HG03175 (cell line): Measurements from ENCODE around the gene USP4.
"Not testable (repeated sequence)": the region's sequence is repeated elsewhere in the genome, so short reads cannot be mapped to it uniquely, and the experiment has no call there.

ENCODE experiments used
- ATAC-seq: cut with Tn5 transposase; IDR thresholded peaks from one replicate; pipeline ENCODE4 v1.9.1; 2021; ENCODE audit warnings: mild to moderate bottlenecking, moderate library complexity; ENCODE audit not compliant: unreplicated experiment

Gene USP4

DNA sequence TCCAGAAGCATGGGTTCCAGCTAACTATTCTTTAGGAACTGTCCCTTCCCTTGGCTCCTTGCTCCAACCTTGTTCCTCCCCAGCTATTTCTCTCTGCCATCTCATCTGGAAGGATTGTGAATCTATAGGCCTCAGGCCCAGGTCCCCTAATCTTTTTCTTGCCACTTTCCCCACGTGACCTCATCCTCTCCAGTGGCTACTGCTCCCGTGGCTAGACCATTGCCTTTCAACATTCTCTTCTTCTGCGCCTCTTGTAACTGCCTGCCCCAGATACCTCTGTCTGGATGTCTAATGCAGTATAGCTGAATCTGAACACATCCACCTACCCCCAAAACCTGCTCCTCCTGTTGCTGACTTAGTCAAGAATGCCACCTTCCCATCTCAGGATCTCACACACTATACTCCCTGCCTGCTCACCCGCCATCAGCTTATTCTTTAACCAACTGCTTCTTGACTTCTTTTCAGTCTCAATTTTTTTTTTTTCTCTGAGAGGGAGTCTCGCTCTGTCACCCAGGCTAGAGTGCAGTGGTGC, 13.1 kb upstream of the USP4 start:
- ATAC-seq, result no peak

DNA sequence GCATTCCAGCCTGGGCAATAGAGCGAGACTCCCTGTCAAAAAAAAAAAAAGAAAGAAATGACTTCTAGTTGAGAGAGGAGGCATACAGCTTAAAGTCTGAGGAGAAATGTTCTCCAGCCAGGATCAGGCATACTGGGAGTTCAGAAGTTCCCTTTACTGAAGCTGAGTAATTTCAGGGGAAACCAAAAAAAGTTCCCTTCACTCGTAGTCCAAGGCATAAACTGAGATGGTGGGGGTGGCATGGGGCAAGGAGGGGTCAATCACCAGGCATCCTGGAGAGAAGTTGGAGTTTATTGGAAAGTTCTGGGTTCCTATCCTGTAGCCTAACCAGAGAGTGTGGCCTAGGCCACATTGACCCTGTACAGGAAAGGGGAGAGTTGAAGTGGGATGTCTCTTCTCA, 12.4 kb upstream of the USP4 start:
- no peak for ATAC-seq

DNA sequence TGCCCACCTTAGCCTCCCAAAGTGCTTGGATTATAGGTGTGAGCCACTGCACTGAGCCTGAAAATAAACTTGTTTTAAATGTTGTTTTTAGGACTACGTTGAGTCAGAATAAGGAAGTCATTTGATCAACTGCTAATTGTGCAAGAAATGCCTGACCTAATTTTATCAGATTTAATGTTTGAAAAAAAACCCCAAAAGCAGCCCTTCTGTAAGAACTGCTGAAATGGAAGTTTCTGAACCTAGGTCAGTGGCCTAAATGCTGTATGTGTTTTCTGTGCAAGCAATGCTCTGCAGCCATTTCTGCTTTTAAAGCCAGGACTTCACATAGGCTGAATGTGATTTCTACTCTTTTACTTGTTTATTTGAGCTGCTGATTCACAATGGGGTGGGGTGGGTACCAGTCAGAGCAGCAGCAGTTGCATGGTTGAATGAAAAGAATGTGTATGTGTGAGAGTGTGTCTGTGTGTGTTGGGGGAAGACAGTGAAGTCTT, 11.7 kb upstream of the USP4 start:
- ATAC-seq, result no peak

DNA sequence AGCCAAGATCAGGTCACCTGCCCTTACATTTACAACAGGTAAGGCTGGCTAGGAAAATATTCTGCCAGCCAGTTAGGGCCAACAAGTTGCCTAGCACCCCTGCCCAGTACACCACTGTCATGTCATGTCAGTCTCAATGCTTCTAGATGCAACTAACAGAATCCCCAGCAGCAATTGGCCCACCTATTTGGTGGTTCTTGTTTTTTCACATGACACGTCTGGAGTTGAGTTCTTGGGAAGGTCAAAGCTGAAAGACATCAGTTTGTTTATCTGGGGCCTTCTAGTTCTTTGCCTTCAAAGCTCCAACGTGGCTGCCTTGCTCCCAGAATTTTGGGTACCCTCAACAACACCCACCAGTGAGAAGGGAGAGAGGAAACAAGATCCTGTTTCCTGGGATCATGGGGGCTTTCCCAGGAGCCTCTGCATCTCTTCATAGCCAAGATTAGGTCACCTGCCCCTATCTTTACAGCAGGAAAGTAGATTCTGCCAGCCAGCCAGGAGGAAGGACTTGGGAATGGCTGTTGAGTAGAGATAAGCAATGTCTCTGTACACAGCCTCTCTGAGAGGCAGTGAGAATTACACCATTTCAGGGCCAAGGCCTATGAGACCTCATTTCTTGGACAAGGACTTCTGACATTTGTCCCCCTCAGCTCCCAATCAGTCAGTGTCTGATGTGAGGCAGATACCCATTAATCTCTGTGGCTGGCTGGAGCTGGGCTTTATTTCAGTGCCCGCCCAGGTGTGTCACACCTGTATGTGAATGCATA, 9.7 kb upstream of the USP4 start:
- ATAC-seq, result no peak

DNA sequence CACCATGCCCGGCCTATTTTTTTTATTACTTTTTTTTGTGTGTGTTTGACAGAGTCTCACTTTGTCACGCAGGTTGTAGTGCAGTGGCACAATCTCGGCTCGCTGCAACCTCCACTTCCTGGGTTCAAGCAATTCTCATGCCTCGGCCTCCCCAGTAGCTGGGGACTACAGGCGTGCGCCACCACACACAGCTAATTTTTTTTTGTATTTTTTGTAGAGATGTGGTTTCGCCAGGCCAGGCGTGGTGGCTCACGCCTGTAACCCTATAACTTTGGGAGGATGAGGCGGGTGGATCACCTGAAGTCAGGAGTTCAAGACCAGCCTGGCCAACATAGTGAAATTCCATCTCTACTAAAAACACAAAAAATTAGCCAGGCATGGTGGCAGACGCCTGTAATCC, 8.5 kb upstream of the USP4 start:
- ATAC-seq, result not testable (repeated sequence)

DNA sequence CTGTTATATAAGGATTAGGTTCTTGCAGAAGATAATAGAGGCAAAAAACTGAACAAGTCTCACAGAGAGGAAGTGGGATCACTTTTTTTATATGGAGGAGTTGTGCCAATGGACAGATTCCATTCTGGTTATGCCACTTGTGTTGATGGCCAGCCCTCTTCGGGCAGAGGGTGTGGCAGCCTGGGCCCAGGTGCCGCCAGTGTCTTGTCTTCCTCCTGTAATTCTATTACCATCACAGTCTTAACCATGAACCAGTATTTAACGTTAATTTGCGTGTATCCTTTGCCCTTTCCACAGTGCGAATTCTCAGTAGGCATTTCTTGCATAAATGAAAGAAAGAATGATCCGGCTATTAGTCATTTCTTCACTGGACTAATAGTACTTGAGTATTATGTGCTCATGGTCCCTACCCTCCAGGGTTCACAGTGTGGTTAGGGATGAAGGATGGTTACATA, 7.0 kb upstream of the USP4 start:
- no peak for ATAC-seq

DNA sequence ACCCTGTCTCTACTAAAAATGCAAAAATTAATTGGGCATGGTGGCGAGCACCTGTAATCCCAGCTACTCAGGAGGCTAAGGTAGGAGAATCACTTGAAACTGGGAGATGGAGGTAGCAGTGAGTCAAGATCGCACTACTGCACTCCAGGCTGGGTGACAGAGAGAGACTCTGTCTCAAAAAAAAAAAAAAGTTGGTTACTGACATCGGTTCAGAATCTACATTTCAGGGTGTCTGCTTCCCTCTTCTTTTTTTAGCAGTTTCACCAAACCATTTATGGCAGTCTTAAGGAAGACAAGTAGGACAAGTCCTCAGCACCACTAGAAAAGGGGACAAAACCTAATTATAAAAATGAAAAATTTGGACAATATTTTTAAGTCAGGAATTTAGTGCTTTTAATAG, 3.3 kb upstream of the USP4 start:
- no peak for ATAC-seq

DNA sequence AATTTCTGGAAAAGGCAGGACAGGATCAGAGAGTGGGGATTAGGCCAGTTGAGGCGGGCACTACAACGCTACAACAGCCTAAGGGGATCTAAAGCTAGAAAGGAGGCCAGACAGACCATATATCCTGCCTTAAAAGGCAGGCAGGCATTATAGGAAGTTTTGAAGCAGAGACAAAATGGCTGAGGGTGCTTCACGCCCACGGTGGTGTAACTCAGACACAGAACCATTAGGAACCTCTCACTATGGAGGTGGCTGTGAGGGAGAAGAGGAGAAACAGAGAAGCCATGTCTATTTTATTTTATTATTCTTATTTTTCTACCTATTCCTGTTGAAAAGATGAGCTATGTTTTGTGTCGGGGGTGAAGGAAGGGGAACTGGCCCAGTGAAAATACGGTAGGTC, 2.1 kb upstream of the USP4 start:
- no peak for ATAC-seq

DNA sequence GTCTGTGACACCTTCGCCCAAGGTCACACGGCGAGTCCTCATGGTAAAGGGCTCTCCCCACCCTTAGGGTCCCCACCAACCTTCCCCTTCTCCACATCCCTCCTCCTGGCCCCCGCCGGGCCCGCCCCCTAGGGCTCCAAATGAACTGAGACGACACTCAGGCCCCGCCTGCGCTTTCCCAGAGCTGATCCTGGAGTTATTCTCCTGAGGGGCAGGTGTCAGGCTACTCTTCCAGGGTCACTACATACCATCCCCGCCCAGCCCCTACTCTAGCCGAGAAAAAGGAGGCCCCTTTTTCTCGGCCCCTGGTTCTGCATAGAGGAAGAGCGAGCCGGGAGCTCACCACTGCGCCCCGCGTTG, 292 bp downstream of the USP4 start:
- ATAC-seq, result no peak

DNA sequence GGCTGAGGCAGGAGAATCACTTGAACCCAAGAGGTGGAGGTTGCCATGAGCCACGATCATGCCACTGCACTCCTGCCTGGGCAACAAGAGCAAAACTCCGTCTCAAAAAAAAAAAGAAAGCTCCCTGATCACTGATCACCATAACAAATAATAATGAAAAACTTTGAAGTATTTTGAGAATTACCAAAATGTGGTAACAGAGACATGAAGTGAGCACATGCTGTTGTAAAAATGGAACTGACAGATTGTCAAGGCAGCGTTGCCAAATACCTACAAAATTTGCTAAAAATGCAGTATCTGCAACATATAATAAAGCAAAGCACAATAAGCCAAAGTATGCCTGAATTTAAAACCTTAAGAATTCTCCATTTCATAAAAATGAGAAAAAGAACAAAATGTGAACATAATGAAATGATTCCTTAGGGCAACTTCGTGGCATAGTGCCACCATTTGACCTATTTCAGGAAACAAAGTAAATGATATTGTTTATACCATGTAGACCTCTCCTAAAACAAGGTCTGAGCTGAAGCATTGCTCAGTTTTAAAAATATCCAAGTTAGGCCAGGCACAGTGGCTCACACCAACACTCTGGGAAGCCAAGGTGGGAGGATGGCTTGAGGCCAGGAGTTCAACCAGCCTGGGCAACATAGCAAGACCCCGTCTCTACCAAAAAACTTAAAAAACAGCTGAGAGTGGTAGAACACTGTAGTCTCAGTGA, 5.8 kb downstream of the USP4 start:
- no peak for ATAC-seq

DNA sequence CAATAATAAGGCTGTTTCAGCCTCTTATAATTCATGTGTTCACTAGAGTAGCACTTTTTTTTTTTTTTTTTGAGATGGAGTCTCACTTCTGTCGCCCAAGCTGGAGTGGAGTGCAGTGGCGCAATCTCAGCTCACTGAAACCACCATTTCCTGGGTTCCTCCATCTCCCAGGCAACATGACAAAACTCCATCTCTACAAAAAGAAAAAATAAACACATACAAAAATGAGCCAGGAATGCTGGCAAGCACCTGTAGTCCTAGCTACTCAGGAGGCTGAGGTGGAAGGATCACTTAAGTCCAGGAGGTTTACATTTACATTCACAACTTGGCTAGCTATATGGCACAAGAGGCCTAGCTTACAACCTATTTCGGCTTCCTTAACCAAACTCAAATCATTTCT, 6.8 kb downstream of the USP4 start:
- no peak for ATAC-seq

DNA sequence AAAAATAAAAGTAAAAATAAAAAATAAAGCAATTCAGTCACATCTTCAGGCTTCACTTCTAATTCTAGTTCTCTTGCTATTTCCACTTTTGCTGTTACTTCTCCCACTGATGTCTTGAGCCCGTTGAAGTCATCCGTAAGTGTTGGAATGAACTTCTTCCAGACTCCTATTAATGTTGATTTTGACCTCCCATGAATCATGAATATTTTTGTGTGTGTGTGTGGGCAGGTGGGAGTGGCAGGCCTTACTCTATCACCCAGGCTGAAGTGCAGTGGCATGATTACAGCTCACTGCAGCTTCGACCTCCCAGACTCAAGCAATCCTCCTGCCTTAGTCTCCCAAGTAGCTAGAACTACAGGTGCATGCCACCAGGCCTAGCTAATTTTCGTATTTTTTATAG, 10.7 kb downstream of the USP4 start:
- ATAC-seq, result no peak

DNA sequence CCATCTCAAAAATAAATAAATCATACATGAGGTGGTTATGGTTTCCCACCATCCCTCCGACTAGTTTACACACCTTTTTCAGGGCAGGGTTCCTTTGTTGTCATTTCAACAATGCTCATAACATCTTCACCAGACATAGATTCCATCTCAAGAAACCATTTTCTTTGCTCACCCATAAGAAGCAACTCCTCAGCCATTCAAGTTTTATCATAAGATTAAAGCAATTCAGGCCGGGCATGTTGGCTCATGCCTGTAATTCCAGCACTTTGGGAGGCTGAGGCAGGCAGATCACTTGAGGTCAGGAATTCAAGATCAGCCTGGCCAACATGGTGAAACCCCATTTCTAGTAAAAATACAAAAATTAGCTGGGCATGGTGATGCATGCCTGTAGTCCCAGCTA, 11.5 kb downstream of the USP4 start:
- ATAC-seq, result not testable (repeated sequence)

DNA sequence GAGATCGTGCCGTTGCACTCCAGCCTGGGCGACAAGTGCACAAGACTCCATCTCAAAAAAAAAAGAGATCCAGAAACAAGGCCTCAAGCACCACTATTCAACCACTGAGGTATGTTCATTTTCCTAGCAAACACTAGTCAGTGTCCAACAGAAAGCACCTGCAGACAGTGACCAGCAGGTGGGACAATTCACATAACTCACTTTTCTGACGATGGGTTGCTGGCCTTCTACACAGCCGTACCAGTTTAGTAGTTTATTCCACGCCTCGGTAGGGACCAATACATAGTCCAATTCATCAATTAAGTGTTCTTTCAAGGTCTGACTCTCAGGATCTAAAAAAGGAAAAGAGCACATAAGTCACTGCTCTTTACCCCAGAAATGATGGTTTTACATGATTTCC, 12.4 kb downstream of the USP4 start:
- no peak for ATAC-seq

DNA sequence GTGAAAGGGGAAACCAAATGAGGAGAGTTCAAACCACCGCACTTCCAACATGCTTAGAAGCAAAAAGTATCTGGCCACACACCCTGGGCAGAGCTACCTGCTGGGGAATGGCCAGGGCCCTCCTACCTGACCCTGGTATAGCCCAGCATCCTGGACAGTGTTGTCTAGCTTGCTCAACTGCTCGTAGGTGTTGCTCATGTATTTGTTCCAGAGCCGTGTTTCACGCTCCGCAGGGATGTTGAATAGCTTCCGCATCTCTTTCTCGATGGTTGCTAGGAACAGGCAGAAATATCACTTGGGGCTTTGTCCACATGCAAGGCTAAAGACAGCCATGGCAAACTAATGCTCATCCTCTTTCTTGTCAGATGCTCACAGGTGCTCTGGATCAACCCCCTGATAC, 15.1 kb downstream of the USP4 start:
- no peak for ATAC-seq

DNA sequence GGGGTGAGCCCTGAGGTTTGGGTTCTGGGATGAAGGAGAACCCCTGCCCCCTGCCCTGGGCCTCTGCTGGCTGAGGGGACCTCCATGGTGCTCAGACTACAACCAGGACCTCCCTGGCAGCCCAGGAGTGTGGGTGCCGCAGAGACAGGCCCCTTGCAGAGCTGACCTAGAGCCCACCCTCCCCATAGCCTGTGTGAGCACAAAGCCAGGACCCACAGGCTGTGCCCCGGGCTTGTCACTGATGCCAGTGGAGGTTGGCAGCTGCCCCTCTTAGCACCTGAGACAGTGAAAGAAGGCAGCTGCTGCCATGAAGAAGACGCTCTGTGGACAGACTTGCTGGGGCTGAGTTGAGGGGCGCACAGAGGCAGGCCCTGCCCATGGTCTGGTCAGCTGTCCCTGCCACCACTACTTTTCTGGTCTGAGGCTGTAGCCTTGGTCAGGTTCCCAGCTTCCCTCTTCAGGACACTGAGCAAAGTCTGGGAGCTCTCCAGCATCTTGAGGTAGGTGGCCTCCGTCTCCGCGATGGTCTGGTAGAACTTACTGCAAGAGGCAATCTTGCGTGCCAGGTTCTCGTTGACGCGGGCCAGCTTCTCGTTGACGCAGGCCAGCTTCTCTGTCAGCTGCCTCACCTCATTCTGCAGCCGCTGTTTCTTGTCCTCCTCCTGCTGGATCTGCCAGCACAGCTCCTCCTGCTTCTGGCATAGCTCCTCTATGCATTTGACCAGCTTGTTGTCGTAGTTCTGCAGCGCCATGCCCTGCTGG, 23.0 kb downstream of the USP4 start:
- no peak for ATAC-seq

DNA sequence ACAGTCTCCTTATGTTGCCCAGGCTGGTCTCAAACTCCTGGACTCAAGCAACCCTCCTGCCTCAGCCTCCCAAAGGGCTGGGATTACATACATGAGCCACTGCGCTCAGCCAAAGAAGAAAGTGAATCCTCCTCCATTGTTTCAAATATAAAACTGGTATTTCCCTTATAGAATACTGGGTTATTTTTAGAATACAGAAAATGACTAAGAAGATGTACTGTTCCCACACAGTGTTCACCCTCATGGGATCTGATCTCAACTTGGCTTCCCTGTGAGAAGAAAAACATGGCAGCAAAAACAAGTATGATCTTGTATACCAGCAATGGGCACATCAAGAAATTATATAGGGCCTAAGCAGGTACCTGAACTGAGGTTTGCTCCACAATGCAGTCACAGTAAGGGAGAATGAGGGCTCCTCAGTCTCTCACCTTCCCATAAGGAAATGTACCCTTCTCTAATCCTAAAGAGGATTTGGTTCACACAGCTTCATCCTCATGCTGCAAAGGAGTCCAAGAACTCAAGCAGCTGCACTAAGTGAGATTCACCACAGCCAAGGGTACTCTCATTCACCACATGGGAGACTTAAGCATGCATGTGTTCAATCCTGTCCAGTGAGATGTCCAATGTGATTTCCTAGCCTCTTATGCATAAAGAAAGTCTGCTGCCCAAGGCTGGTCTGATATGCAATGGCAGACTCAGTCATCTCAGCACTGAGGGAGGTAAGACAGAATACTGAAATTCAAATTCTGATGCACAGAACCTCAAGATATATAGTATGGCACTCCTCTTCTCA, 25.8 kb downstream of the USP4 start:
- no peak for ATAC-seq

DNA sequence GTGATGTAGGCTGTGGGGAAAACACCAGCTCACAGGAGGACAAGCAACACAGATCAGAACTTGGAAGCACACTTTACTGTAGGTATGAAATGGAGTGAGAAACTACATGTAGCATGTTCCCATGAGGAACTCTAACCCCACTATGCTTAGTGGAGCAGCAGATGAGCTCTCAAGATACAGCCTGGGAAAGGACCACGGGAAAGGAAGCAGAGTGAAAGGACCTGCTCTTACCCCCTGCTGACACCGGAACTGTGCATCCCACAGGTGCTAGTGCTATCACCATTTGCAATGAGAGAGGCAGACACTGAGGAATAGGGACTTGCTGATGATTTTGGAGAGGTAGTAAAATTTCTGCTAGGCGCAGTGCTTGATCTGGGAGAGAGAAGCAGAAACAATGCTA, 28.6 kb downstream of the USP4 start:
- ATAC-seq, result no peak

DNA sequence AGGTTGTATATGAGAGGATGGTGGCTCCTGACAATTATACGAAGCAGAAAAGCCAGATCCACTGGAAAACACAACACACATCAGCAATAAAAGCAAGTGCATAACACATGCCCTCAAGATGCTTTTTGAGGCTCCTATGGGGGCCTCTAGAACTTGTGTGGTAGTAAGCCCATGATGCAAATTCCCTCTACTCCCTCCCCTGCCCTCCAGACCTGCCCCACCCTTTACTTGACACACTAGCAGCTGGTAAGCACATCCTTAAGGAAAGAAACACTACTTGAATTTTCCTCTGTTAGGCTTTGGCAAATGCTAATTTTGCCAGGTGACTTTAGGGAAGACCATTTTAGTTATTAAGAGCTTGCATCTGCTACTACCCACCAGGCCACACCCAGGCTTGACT, 29.2 kb downstream of the USP4 start:
- no peak for ATAC-seq

DNA sequence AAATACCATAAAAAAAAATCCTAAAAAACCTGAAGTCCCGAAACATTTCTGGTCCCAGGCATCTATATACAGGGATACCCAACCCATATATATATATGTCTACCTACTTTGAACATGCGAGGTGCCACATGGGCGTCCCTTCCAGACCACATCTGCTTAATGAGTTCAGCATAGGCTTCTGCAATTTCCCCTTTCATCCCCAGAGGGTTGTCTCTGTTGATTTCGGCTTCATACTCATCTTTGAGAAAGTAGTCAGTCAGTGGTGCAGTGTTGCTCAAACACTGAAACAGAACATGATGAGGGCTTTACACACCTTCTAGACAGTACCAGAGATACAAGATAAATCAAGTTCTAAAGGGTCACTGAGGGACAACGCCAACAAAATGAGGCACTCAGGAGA, 34.2 kb downstream of the USP4 start:
- no peak for ATAC-seq

DNA sequence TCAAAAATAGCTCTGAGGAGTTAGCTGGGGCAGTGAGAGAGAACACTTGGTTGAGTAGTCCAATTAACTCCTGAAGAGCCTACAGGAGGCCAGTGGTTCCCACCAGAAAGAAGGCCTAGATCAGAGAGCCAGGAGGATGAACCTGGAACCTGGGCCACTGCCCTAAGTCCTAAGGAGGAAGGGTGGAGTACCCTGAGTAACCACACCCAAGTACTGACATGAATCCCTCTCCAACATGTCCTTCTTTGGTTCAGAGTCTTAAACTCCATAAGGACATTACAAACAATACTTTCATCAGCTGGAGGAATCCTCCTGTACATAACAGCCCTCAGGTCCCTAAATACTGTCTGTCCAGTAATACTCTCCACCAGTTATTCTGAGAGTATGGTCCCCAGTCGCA, 37.2 kb downstream of the USP4 start:
- ATAC-seq, result no peak
